AG04449 (cell line): Measurements from ENCODE around the gene CCDC54.

ENCODE experiments used
- CTCF ChIA-PET: fragments of 350-600 bp; formaldehyde crosslinking; extraction: SDS; loops from one replicate; lab custom pipeline; 2021; ENCODE audit warnings: antibody characterized with exemption; lab: Yijun Ruan, JAX
- POLR2A ChIA-PET: fragments of 400-600, 350-600 bp; formaldehyde crosslinking; extraction: SDS; loops from one replicate; lab custom pipeline; 2020; ENCODE audit warnings: antibody characterized with exemption, inconsistent platforms; lab: Yijun Ruan, JAX
- DNase-seq: peaks from one replicate; pipeline ENCODE4 v3.0.0-alpha.2; 2010; ENCODE audit warnings: low read depth, low spot score
- H3K4me3 ChIP-seq: 2 replicates; pipeline ENCODE4 v1.5.1; 2011; ENCODE audit warnings: low read depth, mild to moderate bottlenecking, control low read depth, low read length
- TF ChIP-seq, protein P1 (sequence below): IDR thresholded peaks from one replicate; pipeline ENCODE4 v1.5.1; 2011; ENCODE audit warnings: mild to moderate bottlenecking, moderate library complexity, low read length, control low read depth, inconsistent platforms; ENCODE audit not compliant: insufficient read depth; ENCODE audit errors: missing control alignments

The CCDC54 gene

DNA sequence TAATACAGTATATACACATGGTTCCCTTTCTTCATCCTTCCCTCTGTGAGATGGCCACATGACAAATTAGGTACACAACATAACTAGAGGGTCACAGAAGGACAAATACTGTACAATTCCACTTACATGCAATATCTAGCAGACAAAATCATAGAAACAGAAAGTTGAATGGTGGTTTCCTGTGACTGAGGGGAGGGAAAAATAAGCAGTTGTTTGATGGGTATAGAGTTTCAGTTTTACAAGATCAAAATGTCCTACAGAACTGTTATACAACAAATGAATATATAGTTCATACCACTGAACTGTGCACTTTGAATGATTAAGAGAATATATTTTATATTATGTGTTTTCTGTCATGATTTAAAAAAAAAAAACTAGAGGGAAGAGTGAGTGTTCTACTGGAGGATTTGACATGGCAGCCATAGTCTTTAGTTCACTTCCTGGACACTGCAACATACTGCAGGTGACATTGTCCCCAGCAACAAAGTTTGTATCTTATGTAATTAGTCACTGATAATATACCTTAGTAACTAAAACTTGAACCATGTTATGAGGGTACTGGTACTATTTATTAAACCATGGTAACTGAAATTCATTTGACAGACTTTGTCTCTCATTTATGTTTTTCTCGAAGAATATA lies 37.2 kb downstream of the CCDC54 start:
- POLR2A ChIA-PET = no interaction called here
- no peak for DNase-seq
- TF ChIP-seq, protein P1, sequence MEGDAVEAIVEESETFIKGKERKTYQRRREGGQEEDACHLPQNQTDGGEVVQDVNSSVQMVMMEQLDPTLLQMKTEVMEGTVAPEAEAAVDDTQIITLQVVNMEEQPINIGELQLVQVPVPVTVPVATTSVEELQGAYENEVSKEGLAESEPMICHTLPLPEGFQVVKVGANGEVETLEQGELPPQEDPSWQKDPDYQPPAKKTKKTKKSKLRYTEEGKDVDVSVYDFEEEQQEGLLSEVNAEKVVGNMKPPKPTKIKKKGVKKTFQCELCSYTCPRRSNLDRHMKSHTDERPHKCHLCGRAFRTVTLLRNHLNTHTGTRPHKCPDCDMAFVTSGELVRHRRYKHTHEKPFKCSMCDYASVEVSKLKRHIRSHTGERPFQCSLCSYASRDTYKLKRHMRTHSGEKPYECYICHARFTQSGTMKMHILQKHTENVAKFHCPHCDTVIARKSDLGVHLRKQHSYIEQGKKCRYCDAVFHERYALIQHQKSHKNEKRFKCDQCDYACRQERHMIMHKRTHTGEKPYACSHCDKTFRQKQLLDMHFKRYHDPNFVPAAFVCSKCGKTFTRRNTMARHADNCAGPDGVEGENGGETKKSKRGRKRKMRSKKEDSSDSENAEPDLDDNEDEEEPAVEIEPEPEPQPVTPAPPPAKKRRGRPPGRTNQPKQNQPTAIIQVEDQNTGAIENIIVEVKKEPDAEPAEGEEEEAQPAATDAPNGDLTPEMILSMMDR = no peak
- no peak overlapping the region for H3K4me3 ChIP-seq
- CTCF ChIA-PET = interaction anchor here (1.4 to 10.1 kb wide), 4 partner anchors 9 to 142 kb away, joined by 4 to 80 read pairs (median 36); no protein-coding TSS in a partner anchor

DNA sequence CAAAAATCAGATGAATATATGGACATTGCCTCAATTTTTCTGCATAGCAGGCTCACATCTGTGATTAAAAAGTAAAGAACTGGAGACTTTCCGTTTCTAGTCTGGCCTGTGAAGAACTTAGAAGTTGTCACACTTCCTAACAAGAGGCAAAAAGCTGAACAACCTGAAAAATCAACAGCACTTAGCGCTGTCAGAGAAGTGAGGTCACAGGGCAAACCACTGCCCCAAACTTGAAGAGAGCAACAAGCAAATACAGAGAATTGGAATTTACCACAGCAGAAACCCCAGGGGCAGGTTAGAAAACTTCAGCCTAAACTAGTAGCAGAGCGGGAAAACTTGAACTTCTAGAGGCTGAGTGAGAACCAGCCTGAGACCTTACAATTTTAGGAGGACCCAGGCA lies 38.9 kb downstream of the CCDC54 start:
- POLR2A ChIA-PET = no interaction called here
- no peak for DNase-seq

DNA sequence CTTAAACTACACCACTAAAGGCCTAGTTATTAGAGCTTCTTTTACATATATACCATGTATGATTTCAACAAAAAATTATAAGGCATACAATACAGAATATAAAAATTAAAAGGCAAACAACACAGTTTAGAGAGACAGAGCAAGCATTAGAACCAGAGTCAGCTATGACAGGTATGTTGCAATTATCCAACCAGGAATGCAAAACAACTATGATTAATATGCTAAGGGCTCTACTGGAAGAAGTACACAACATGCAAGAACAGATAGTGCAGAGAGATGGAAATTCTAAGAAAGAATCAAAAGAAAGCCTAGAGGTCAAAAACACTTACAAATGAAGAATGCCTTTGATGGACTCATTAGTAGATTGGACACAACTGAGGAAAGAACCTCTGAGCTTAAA lies 39.6 kb downstream of the CCDC54 start:
- CTCF ChIA-PET = interaction anchor here (1.9 to 10.1 kb wide), 5 partner anchors 9 to 182 kb away, joined by 5 to 80 read pairs (median 9); no protein-coding TSS in a partner anchor
- no peak for DNase-seq
- H3K4me3 ChIP-seq = no peak overlapping the region
- TF ChIP-seq, protein P1 = no peak
- POLR2A ChIA-PET = no interaction called here

More for the DNA sequence above, 38.9 kb downstream of the CCDC54 start:
- CTCF ChIA-PET = interaction anchor here (1.4 to 10.1 kb wide), 6 partner anchors 9 to 181 kb away, joined by 4 to 80 read pairs (median 8); no protein-coding TSS in a partner anchor
- TF ChIP-seq, protein P1 = no peak
- H3K4me3 ChIP-seq = no peak overlapping the region

DNA sequence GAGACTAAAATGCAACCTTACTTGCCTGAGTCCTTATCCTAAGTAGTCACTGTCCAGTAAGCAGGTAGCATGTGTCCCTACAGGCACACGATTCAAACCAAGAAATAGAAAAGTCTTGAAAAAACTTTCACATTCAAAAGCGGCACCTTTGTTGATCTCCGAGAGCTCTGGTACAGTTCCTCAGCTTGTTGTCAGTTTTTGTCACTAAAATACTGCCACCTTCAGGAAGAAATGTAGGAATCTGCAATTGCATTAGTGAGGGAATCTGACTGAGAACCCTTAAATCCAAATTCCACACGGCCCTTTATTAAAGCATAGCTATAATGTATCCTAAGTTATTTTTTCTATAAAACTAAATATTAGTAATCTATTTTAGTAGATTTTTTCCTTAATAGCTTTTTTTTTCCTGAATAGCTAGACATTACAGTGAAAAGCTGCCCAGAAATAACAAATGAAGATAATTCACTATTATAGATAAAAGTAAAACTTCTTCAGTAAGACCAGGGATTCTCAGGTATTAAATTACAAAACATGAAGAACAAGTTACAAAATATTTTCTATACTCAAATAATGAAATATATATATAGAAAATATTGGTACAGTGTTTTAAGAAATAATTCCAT lies 44.0 kb downstream of the CCDC54 start:
- ChIA-PET POLR2A (interaction anchor here (0.6 kb wide), 1 partner anchor 8 kb away, joined by 3 read pairs; no protein-coding TSS in a partner anchor), CTCF (interaction anchor here (0.6 to 4.6 kb wide), 64 partner anchors 9 to 608 kb away, joined by 3 to 161 read pairs (median 4); no protein-coding TSS in a partner anchor)
- DNase-seq = no peak
- peak overlapping the region; percentile 49 for H3K4me3 ChIP-seq
- TF ChIP-seq, protein P1 = peak; percentile 61

DNA sequence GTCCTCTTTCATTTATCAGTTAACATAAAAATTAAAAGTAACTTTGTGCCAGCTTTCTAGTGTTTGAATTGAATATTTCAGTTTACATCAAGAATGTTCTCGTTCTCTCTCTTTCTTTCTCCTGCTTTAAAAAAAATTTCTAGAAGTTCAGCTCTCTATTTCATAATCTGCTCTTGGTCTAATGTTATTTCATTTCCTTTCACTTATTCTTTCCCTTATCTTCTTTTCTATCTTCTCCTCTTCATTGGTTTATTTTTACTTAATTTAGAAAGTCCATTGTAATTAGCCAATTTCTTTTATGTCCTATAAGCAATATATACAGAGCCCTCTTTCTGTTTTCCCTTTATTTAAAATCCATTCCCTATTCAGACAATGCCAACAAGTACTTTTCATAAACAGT lies 44.6 kb downstream of the CCDC54 start:
- ChIA-PET CTCF (interaction anchor here (0.6 to 4.6 kb wide), 53 partner anchors 9 to 317 kb away, joined by 3 to 161 read pairs (median 4); no protein-coding TSS in a partner anchor), POLR2A (no interaction called here)
- TF ChIP-seq, protein P1 = no peak
- DNase-seq = no peak
- no peak overlapping the region for H3K4me3 ChIP-seq

DNA sequence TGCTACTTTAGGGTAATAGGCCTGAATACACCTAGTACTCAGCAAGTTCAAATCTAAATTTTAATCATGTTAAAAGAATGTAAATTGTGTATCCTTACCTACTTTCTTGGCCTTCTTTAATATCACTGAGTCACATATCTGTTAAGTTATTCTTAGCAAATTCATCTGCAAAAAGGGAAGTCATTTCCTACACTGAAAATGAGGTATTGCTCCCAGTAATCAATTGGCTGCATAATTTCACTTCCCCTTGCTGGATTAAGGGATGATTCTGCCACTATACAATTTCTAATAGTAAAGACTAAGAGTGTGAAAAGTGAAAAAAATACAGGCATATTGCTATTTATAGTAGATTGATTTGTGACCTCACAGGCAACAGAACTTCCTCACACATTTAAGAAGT lies 47.8 kb downstream of the CCDC54 start:
- H3K4me3 ChIP-seq = no peak overlapping the region
- TF ChIP-seq, protein P1 = no peak
- ChIA-PET CTCF (interaction anchor here (1.1 to 7.9 kb wide), 2 partner anchors 154 to 190 kb away, joined by 3 to 287 read pairs; no protein-coding TSS in a partner anchor), POLR2A (no interaction called here)
- DNase-seq = no peak
